G401 (cell line): Measurements from ENCODE around the gene SNU13. TPM values are rescaled to one million over a fixed set of nuclear protein-coding genes. Genes with fewer than 3 reads are reported as not detected.
A peak's percentile ranks its signal among the peaks of the same experiment; 100 is the strongest.
"Not testable (repeated sequence)": the region's sequence is repeated elsewhere in the genome, so short reads cannot be mapped to it uniquely, and the experiment has no call there.

Experiments used
- DNase-seq: peaks from one replicate; pipeline ENCODE4 v3.0.0-alpha.2; 2015; ENCODE audit warnings: low spot score
- in situ Hi-C: cut with HindIII; loops from 2 replicates; pipeline ENCODE4 v1.10.0; 2016; ENCODE audit warnings: low sequenced_read_pairs, mixed read lengths
- total RNA-seq: library from RNA; depleted of rRNA; stranded (reverse); fragments of >200 nt; shearing (Covaris generic); gene quantifications from 2 replicates; pipeline ENCODE4 v1.2.3, GENCODE V29; 2014

Gene SNU13
- total RNA-seq, 1 experiment from 2014 or later: 186 TPM

DNA sequence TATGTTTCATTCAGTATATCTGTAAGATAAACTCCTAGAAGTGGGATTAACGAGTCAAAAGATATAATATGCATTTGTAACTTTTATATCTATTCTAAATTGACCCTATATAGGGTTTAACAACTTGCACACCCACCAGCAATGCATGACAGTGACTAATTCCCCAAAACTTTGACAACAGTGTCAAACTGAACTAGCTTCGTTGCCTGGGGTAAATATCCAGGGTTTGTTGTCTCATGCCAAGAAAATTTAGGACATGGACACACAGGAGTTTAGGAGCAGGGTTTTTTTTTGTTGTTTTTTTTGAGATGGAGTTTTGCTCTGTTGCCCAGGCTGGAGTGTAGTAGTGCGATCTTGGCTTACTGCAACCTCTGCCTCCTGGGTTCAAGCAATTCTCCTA, 5.1 kb downstream of the SNU13 start:
- DNase-seq: no peak
- in situ Hi-C loops: no loop called here

DNA sequence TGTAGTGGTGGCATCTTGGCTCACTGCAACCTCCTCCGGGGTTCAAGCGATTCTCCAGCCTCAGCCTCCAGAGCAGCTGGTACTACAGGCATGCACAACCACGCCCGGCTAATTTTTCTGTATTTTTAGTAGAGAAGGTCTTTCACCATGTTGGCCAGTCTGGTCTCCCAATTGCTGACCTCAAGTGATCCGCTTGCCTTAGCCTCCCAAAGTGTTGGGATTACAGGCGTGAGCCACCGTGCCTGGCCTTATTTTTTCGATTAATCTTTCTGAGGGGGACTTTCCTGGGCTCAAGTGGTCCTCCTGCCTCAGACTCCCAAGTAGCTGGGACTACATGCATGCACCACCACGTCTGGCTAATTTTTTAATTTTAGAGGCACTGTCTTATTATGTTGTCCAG, 5.6 kb downstream of the SNU13 start:
- no peak for DNase-seq
- in situ Hi-C loops: no loop called here

DNA sequence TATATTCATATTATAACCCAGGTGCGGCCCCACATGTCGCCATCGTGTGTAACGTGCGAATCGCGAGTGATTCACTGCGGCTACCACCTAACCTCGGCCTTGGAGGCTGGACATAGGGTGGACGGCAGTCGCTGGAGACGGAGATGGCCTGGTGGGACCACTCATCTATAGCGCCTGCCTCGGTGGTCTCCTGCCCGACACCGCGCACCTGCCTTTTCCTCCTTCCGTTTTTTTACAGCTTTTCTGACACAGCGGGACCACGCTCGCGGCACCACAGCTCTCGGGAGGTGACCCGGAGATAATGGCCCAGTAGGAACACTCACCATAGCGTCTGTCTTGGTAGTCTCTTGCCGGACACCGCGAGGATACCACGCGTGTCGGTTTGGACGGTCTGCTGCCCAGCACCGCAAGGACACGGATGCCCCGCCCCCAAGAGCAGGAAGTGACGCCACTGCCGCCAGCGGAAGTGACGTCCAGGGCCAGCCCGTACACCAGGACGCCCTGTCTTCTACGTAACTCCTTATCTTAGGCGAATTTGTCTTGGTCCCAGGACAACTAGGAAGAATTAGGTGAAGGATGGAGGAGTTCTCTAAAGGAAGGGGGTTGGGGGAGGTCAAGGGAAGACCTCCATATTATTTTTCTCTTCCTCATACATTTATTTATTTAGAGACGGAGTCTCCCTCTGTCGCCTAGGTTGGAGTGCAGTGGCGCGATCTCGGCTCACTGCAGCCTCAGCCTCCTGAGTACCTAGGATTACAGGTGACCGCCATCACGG, 6.4 kb downstream of the SNU13 start:
- in situ Hi-C loops: no loop called here
- peak; percentile 88 for DNase-seq

DNA sequence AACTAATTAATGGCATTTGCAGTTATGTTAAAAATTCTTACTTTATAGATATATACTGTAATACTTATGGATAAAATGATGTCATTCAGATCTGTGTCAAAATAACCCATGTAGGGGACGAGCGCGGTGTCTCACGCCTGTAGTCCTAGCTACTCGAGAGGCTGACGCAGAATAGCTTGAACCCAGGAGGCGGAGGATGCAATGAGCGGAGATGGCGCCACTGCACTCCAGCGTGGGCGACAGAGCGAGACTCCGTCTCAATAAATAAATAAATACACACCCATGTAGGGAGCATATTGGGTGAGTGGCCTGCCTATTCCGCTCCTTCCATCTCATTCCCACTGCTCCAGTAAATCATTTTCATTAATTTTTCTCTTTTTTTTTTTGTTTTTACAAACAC, 7.1 kb downstream of the SNU13 start:
- in situ Hi-C loops: no loop called here
- no peak for DNase-seq

DNA sequence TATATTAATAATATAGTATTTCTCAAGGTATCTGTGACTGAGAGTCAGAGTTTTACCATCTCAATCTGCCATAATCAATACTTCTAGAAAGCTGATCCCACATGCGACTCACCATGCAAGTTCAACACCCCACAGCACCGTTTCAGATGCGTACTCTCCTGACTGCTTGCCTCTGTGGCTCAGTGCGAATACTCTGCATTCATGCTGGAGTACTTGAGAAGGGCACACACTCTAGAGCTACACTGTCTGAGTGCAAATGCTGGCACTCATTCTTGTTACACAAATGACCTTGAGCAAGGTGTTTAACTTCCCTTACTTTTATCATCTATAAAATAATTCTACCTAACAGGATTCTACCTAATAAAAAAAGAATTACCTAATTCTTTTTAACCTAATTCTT, 12.5 kb downstream of the SNU13 start:
- in situ Hi-C loops: no loop called here
- DNase-seq: no peak

DNA sequence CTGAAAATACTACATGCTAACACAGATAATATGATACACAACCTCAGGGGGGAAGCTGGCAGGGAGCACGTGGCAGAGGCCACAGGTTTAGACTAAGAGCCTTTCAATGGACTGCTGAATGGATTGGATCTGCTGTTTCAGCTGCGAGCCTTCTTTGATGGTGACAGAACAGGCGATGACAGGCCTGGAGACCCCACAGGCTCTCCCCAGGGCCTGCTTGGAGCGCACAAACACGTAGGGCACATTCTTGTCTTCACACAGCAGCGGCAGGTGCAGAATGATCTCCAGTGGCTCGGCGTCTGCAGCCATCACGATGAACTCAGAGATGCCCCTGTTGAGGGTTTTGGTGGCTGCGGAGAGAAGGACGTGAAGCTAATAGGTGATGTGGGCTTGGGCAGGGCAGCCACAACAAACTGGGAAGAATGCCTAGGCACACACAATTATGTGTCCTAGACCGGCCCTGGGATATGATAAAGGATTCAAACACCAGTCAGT, 13.8 kb downstream of the SNU13 start:
- no peak for DNase-seq
- in situ Hi-C loops: no loop called here

DNA sequence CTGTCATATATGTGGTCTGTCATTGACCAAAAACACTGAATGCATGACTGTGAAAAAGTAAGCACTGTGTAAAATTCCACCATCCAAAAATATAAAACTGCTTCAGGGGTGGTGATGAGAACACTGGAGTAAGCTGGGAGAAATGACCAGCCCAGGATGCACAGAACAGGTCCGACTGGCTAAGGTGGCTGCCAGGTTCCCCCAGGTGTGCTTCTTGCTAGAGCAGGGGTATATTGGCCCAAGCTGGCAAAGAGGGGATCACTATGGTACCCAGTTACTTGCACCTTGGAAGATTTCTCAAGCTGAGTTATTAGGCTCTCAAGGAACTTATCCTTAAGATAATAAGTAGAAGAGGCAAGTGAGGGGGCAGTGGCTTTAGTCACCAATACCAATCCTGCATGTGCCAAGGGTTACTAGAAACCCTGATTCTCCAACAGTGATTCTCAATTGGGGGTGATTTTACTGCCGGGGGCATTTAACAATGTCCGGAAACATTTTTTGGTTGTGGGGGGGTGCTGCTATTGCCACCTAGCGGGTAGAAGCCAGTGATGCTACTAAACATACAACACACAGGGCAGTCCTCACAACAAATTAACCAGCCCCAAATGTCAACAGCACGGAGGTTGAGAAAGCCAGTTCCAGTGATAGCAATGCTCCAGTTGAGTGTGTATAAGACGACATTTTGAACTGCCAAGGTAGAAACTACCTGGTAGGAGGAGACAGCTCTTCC, 15.7 kb downstream of the SNU13 start:
- in situ Hi-C loops: no loop called here

DNA sequence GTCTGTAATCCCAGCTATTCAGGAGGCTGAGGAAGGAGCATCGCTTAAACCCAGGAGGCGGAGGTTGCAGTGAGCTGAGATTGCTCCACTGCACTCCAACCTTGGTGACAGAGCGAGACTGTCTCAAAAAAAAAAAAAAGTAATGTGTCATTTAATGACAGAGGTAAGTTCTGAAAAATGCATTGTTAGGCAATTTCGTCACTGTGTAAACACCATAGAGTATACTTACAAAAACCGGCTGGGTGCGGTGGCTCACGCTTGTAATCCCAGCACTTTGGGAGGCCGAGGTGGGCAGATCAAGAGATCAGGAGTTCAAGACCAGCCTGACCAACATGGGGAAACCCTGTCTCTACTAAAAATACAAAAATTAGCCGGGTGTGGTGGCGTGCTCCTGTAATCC, 16.6 kb downstream of the SNU13 start:
- DNase-seq, in situ Hi-C loops: not testable (repeated sequence)

More for the DNA sequence above, 15.7 kb downstream of the SNU13 start:
- DNase-seq: no peak

DNA sequence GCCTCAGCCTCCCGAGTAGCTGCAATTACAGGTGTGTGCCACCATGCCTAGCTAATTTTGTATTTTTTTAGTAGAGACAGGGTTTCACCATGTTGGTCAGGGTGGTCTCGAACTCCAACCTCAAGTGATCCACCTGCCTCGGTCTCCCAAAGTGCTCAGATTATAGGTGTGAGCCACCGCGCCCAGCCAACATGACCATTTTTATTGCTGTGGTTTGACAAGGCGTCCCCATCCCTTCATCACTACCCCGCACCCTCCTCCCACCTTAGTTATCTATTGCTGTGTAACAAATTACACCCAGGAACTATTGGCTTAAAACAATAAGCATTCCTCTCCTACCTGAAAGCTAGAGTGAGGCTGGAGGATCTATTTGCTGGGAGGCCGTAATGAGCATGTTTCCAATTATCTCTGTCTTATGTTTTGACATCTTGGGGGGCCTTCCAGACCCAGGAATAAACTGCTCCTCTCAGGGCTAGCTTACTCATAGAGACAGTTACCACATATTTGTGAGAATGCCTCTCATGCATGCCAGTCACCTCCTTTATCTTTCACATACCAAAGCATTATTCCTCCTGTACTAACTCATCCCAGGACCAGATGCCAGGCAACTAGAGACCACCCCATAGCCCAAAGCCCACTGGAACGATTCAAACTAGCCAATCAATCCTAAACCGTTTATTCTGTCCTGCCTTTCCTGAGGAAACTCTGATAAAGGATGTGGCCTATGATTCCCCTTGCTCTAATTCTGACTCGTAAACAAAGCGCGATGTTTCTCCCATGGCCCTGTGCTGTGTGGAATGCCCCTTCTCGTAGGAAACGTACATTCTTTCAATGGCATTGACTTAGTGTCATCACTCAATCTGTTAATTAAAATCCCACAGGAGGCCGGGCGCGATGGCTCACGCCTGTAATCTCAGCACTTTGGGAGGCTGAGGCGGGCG, 19.4 kb downstream of the SNU13 start:
- in situ Hi-C loops: loop anchor here (10.0 kb wide), 1 partner anchor 64 kb away; no protein-coding TSS in a partner anchor
- DNase-seq: no peak

DNA sequence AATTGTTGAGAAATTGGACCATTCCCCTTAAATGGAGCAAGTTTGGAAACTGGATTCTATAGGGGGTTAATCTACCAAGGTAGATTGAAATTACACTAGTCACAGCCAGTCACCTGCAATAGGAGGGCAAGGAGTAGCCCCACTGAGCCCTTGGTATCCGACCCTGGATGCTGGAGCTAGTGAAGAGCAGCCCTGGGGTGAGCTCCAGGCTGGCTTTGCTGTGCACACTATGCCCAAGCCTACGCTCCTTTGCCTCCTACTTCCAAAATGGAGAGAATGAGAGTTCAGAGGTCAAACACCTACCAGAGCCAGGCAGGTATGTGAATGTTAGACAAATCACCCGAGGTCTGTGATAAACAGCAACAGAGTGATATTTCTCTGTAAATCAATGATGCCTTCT, 23.7 kb downstream of the SNU13 start:
- in situ Hi-C loops: loop anchor here (10.0 kb wide), 1 partner anchor 60 kb away; no protein-coding TSS in a partner anchor
- no peak for DNase-seq

DNA sequence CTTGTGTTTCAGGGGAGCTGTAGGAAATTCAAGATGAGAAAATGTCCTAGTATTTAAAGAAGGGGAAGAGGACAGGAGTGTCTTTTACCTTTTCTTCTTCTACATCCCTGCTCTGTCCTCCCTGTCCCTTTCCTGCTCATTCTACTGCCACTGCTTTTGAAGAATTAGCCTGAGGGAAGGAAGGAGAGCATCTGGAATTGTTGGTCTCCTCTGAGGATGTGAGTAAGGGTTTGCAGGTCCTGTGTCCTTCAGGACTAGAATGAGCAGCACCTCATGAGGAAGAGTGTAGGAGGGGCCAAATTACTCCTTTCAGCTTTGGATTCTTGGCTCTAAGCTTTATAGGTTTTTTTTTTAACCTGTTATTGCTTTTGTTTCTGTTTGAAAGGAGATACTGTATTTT, 24.2 kb downstream of the SNU13 start:
- no peak for DNase-seq
- in situ Hi-C loops: loop anchor here (10.0 kb wide), 1 partner anchor 60 kb away; no protein-coding TSS in a partner anchor

DNA sequence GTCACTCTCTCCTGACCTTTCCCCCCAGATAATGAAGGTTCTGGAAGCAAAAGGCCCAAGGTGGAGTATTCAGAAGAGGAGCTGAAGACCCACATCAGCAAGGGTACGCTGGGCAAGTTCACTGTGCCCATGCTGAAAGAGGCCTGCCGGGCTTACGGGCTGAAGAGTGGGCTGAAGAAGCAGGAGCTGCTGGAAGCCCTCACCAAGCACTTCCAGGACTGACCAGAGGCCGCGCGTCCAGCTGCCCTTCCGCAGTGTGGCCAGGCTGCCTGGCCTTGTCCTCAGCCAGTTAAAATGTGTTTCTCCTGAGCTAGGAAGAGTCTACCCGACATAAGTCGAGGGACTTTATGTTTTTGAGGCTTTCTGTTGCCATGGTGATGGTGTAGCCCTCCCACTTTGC, 25.1 kb downstream of the SNU13 start:
- DNase-seq: not testable (repeated sequence)
- in situ Hi-C loops: loop anchor here (10.0 kb wide), 1 partner anchor 59 kb away; no protein-coding TSS in a partner anchor

DNA sequence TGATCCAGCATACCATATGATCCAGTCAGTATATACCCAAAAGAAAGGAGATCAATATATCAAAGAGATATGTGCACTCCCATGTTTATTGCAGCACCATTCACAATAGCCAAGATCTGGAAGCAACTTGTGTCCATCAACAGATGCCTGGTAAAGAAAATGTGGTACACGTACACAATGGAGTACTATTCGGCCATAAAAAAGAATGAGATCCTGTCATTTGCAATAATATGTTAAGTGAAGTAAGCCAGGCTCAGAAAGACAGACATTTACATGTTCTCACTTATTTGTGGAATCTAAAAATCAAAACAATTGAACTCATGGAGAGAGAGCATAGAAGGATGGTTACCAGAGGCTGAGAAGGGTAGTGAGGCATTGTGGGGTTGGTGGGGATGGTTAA, 27.0 kb downstream of the SNU13 start:
- in situ Hi-C loops: loop anchor here (10.0 kb wide), 1 partner anchor 57 kb away; no protein-coding TSS in a partner anchor

DNA sequence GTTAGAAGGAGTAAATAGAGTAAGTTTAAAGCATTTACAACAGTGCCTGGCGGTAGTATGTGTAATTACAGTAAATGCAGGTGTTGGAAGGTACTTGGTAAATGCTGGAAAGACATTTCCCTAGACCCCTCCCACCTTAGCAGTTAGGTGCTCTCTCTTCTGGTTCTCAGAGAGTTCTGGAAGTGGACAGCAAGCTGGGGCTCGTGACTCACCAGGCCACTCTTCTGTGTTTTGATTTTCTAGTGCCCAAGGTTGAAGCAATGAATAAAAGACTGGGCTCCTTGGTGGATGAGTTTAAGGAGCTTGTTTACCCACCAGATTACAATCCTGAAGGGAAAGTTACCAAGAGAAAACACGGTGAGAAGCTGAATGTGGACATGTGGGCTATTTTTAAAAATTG, 27.6 kb downstream of the SNU13 start:
- no peak for DNase-seq
- in situ Hi-C loops: loop anchor here (10.0 kb wide), 1 partner anchor 56 kb away; no protein-coding TSS in a partner anchor

More for the DNA sequence above, 27.0 kb downstream of the SNU13 start:
- DNase-seq: no peak

DNA sequence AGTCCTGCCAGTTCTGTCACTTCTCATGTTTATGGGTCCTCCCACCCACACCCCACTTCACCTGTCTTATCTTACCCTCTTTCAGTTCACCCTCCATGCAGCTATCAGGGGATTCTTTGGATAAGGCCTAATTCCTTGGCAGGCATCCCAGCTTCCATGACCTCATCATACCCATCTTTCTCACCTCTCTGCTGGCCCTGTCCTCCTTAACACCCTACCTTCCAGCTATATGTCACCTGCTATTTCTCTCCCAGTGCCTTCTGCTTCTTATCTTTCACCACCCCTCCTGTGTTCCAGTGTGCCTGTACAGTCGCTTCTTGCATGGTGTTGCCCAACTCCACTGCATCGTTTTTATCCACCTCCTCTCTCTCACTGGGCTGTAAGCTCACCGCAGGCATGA, 28.3 kb downstream of the SNU13 start:
- in situ Hi-C loops: loop anchor here (10.0 kb wide), 1 partner anchor 56 kb away; no protein-coding TSS in a partner anchor
- no peak for DNase-seq

DNA sequence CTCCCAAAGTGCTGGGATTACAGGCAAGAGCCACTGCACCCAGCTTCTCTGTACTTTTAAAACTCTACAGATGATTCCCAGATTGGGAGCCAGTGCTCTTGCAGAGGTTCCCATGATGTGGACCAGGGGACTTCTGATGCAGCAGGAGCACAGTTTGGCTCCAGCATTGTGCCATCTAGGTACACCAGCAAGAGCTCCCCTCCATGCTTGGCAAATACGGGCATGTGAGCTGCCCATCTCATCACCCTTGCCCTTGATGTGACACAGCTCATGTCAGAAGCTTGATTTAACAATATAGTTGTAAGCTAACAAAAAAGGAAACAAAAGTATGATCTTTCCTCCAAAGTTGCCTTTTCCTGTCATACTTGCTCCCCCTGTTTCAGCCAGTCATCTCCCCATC, 28.7 kb downstream of the SNU13 start:
- DNase-seq: no peak
- in situ Hi-C loops: loop anchor here (10.0 kb wide), 1 partner anchor 55 kb away; no protein-coding TSS in a partner anchor

DNA sequence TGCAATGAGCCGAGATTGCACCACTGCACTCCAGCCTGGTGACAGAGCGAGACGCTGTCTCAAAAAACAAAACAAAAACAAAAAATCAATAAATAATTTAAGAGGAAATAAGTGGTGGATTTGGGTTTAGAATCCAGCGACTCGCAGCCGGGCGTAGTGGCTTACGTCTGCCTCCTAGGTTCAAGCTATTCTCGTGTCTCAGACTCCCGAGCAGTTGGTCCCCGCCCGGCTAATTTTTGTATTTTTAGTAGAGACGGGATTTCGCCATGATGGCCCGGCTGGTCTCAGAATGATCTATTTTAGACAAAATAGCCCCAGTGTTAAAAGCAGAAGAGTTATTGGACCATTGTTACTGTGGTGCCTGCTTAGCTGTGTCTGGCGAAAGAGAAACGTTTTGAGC, 29.8 kb downstream of the SNU13 start:
- DNase-seq: no peak
- in situ Hi-C loops: no loop called here

DNA sequence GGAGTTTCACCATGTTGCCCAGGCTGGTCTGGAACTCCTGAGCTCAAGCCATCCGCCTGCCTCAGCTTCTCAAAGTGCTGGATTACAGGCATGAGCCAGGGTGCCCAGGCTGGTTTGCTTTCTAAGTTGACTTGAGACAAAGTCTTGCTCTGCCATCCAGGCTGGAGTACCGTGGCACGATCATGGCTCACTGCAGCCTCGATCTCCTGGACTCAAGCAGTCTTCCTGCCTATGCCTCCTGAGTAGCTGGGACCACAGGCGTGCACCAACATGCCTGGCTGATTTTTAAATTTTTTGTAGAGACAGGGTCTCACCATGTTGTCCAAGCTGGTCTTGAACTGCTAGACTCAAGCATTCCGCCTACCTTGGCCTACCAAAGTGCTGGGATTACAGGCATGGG, 31.0 kb downstream of the SNU13 start:
- no peak for DNase-seq
- in situ Hi-C loops: no loop called here

DNA sequence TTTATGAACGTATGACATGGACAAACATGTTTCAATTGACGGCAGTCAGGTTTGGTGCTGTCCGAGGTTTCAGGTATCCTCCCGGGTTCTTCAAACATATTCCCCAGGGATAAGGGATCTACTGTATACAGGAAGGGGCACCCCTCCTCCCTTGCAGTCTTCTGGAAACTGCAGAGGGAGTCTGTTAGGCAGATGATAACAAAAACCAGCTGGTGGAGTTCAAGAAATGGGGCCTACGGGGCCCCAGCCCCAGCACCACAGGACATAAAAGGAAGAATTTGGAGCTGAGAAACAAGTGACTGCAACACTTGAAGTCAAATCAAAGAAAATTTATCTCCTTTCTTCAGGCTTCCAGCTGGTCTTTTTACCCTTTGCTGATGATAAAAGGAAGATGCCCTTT, 32.1 kb downstream of the SNU13 start:
- DNase-seq: no peak
- in situ Hi-C loops: no loop called here
